NCI-H187 (cell line): ENCODE data around the gene ZNF296.
"Not testable (repeated sequence)": the region's sequence is repeated elsewhere in the genome, so short reads cannot be mapped to it uniquely, and the experiment has no call there.

Source experiments
- DNase-seq, 2 experiments: peaks; one replicate each; lab custom pipeline; 2025; lab: John Stamatoyannopoulos, UW

Gene ZNF296

GRCh38 chr19:45076029-45076850 lies at the start of gene ZNF296:
Gene ZNF296 (minus strand): TSS chr19:45076478. CDS start chr19:45076373, 105 bp downstream.
- DNase-seq = peak; percentile 67 to 78

DNA sequence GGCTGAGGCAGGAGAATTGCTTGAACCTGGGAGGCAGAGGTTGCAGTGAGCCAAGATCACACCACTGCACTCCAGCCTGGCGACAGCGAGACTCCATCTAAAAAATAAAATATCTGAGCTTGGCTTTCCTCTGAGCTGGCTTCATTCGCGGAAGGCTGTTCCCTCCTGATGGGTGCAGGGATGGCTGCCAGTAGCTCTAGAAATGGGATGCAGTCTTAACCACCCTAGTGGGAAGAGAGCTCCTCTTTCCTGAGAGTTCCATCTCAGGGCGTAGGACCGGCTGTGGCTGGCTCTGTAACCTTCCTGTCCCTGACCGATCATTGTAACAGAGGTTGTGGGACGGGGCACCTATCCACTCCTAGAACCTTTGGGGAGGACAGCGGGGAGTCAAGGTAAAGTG lies 49.1 kb upstream of the ZNF296 start:
- DNase-seq = no peak

DNA sequence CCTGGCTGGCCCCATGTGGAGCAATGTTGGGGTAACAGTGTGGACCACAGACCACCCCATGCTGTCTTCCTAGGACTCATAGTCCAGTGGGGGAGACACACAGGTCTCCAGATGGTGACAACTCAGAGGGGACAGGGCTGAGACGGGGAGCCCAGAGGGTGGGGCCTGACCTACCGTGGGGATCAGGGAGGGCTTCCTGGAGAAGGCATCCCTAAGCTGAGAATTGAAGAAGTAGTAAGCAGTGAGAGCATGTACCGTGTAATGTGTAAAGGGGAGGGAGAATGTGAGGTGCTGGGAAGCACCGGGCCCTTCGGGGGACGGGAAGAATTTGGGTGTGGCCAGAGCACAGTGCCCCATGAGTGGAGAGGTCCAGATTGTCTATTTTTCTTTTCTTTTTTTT lies 47.7 kb upstream of the ZNF296 start:
- DNase-seq = no peak

GRCh38 chr19:45123440-45123850 lies 47.2 kb upstream of the ZNF296 start:
- DNase-seq = no peak

- no peak for DNase-seq
These were observed 46.6 kb upstream of the ZNF296 start for GRCh38 chr19:45122832-45123231.

DNA sequence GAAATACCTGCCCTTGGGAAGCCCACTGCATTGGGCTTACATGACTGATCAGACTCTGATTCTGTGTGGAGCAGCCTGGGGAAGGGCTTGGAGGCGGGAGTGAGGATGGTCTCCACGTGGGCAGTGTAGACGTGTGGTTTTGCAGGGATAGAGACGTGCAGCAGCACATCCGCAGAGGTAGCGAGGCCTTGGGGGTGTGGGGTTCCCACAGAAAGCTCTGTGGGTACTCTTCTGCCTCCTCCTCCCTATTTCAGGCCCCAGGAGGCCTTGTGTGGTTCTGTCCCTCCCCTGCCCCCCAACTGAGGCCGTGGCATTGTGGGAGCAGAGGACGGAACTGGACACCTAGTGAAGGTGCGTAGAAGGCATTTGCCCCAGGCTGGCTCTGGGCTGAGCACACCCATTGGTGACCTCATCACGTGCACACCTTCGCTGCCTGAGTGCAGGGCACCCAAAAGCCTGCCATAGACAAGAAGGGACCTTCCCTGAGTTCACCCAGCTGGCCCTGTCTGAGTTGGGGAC lies 45.6 kb upstream of the ZNF296 start:
- no peak for DNase-seq

GRCh38 chr19:45119582-45119981 lies 43.3 kb upstream of the ZNF296 start:
- DNase-seq = no peak

GRCh38 chr19:45118591-45119355 lies 42.5 kb upstream of the ZNF296 start:
- peak in 1 of 2 experiments; percentile 22 for DNase-seq

- no peak for DNase-seq
These were observed 41.8 kb upstream of the ZNF296 start for GRCh38 chr19:45118106-45118505.

DNA sequence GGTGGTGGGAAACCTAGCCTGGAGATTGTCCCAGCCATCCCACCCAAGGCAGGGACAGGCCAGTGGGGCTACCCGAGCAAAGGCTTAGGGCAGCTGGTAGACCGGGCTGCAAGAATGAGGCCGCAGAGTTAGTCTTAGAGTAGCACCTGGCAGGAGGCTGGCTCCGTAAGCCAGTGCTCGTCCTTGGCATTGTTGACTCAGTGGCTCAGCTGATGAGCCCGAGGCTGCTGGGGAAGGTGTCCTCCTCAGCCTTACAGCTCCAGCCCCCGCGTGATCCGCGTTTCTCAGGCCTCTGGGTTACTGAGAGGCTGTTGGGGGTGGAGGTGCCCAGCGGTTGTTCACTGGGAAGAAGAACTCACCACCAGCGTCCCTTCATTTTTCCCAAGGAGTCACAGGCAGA lies 41.4 kb upstream of the ZNF296 start:
- peak; percentile 31 to 39 for DNase-seq

- peak; percentile 59 to 93 for DNase-seq
These were observed 40.9 kb upstream of the ZNF296 start for GRCh38 chr19:45117167-45117594.

- peak; percentile 79 to 81 for DNase-seq
These were observed 39.7 kb upstream of the ZNF296 start for GRCh38 chr19:45115809-45116615.

DNA sequence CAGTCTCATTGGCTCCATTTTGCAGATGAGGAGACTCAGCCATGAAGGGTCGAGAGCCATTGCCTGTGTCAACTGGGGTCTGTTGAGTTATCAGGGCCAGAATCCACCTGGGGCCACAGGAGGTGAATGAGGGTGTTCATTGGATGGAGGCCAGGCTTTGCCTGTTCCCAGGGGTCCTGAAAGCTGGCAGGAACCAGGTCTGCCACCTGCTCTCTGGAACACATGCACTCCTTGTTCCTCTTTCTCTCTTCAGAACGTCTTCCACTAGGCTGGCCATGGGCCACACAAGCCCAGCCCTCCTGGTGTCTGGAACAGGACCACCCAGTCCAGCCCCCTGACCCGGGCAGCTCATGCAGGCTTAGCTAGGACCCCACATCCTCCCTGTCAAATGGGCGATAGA lies 37.8 kb upstream of the ZNF296 start:
- peak in 1 of 2 experiments; percentile 83 for DNase-seq

DNA sequence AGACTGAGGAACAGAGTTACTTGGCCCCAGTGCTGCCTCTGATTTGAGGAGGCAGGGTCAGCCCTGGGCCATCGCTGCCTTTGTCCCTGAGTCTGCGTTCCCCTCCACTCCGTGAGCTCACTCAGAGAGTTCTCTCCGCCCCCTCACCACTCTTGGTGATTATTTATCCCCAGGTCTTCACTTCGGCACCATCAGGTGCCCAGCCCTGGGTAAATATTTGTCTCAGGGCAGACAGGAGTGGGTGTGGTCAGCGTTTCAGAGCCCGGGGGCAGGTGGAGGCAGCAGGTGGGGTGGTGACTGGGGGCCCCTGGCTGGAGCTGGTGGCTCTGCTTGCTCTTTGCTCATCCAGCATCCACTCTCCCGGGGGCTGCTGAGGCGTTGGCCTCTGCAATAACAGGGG lies 37.4 kb upstream of the ZNF296 start:
- DNase-seq = peak; percentile 83 to 90

DNA sequence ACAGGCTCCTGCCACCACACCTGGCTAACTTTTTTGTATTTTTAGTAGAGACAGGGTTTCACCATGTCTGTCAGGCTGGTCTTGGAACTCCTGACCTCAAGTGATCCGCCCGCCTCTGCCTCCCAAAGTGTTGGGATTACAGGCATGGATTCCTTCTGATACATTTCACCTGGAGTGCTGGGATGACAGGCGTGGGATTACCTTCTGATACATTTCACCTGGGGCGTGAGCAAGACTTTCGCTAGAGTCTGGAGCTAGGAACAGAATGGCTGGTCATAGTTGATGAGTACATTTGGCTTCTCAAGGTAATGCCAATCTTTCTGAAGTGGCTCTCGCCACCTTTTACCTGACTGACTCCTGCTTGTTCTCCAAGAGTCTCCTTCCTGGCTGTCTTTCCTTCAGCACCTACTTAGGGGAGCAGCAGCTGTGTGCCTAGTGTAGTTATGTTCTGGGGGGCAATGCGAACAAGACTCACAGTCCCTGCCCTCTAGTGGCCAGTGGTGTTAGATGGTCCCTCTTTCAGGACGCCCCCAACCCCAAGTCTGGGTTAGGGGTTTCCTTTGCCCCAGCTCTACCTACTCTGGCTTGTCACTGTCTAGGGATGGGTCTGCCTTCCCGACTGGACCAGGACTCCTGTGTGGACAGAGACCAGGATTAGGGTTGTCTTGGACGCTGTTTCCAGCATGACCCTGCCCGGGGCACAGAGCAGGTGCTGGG lies 36.0 kb upstream of the ZNF296 start:
- DNase-seq = no peak

GRCh38 chr19:45110851-45111266 lies 34.6 kb upstream of the ZNF296 start:
- no peak for DNase-seq

DNA sequence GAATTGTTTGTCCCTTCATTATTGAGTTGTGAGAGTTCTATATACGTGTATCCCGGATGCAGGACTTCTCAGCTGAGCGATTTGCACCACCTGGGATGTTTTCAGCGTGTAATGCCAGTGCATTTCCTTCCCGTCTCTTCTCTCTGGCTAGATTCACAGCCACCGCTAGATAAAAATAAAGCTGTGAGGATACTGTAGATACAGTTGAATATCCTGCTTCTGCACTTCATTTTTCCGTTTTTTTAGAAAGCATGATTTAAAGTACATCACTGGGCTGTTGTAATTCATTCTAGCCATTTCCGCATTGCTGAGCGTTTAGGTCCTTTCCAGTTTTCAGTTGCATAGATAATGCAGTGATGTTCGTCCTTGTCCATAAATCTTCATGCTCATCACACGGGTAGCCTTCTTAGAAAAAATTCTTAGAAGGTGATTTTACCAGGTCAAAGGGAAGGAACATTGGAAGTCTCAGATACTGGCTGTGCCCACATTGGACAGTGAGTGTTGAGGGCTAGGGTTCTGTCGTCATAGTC lies 31.4 kb upstream of the ZNF296 start:
- DNase-seq = no peak

- not testable (repeated sequence) for DNase-seq
These were observed 30.1 kb upstream of the ZNF296 start for GRCh38 chr19:45106363-45106762.

GRCh38 chr19:45104658-45105349 lies 28.5 kb upstream of the ZNF296 start:
- DNase-seq = no peak
